ENCODE data around the gene MED15. TPM values are rescaled to one million over a fixed set of nuclear protein-coding genes. Genes with fewer than 3 reads are reported as not detected.

Gene MED15
- total RNA-seq, 4 donors from 2014 or later: 30.6 to 62.3 (median 54.3) TPM

GRCh38 chr22:20586403-20586745, 79.0 kb downstream of the MED15 start:
- H3K4me3 ChIP-seq: no peak overlapping the region
- H3K27me3 ChIP-seq: no peaks in the 10 kb centered on the region
- H3K9me3 ChIP-seq: no peaks in the 10 kb centered on the region
- H3K27ac ChIP-seq: no peak overlapping the region
- ATAC-seq: no peak
- TF ChIP-seq CTCF (IDR thresholded peaks at IDR 0.05): no peak
- no peak for TF ChIP-seq EP300 (IDR thresholded peaks at IDR 0.05)
- no peak for TF ChIP-seq POLR2AphosphoS5 (IDR thresholded peaks at IDR 0.05)
- TF ChIP-seq POLR2A (IDR thresholded peaks at IDR 0.05): no peak
- H3K36me3 ChIP-seq: peaks cover 0 to 68% of the 10 kb centered on the region in 2 donors
- 79% methylated on average over 9 of the region's 22 CpGs; no CpG with 5 or more reads in 1 of the 2 donors for WGBS, 2 donors (ENCODE audit: low coverage in 1 of 2)
- H3K4me1 ChIP-seq: peaks cover 0 to under 1% (median 0%) of the 10 kb centered on the region in 3 donors

GRCh38 chr22:20587206-20587958, 80.0 kb downstream of the MED15 start:
- Histone ChIP-seq H3K27me3 (no peaks in the 10 kb centered on the region), H3K4me3 (no peak overlapping the region), H3K4me1 (peaks cover 0 to 7% (median 0%) of the 10 kb centered on the region in 3 donors), H3K9me3 (no peaks in the 10 kb centered on the region), H3K27ac (no peak overlapping the region), H3K36me3 (peaks cover 0 to 58% of the 10 kb centered on the region in 2 donors)
- no CpG with 5 or more reads among the region's 17 CpGs for WGBS, 2 donors (ENCODE audit: low coverage in 1 of 2)
- no peak for ATAC-seq
- TF ChIP-seq CTCF (IDR thresholded peaks at IDR 0.05): no peak
- no peak for TF ChIP-seq POLR2A (IDR thresholded peaks at IDR 0.05)
- no peak for TF ChIP-seq EP300 (IDR thresholded peaks at IDR 0.05)
- no peak for TF ChIP-seq POLR2AphosphoS5 (IDR thresholded peaks at IDR 0.05)

- WGBS, 2 donors (ENCODE audit: low coverage in 1 of 2): no CpG with 5 or more reads among the region's 7 CpGs
- H3K36me3 ChIP-seq: peaks cover 0 to 49% of the 10 kb centered on the region in 2 donors
- no peak overlapping the region for H3K27ac ChIP-seq
- no peak for TF ChIP-seq EP300 (IDR thresholded peaks at IDR 0.05)
- TF ChIP-seq POLR2A (IDR thresholded peaks at IDR 0.05): no peak
- TF ChIP-seq CTCF (IDR thresholded peaks at IDR 0.05): no peak
- TF ChIP-seq POLR2AphosphoS5 (IDR thresholded peaks at IDR 0.05): no peak
- peaks cover 0 to 7% (median 0%) of the 10 kb centered on the region in 3 donors for H3K4me1 ChIP-seq
- no peaks in the 10 kb centered on the region for H3K9me3 ChIP-seq
- H3K27me3 ChIP-seq: no peaks in the 10 kb centered on the region
- no peak overlapping the region for H3K4me3 ChIP-seq
- ATAC-seq: no peak
Measured at GRCh38 chr22:20588092-20588842, 80.9 kb downstream of the MED15 start.

- no peak overlapping the region for H3K27ac ChIP-seq
- H3K27me3 ChIP-seq: no peaks in the 10 kb centered on the region
- H3K9me3 ChIP-seq: no peaks in the 10 kb centered on the region
- ATAC-seq: no peak
- no peak overlapping the region for H3K4me3 ChIP-seq
- peaks cover 0 to 42% of the 10 kb centered on the region in 2 donors for H3K36me3 ChIP-seq
- peaks cover 0 to 7% (median 0%) of the 10 kb centered on the region in 3 donors for H3K4me1 ChIP-seq
- 57% methylated on average over 1 of the region's 13 CpGs; no CpG with 5 or more reads in 1 of the 2 donors for WGBS, 2 donors (ENCODE audit: low coverage in 1 of 2)
- TF ChIP-seq POLR2A (IDR thresholded peaks at IDR 0.05) (no peak), CTCF (IDR thresholded peaks at IDR 0.05) (no peak), EP300 (IDR thresholded peaks at IDR 0.05) (no peak), POLR2AphosphoS5 (IDR thresholded peaks at IDR 0.05) (no peak)
Measured at GRCh38 chr22:20588843-20589581, 81.6 kb downstream of the MED15 start.
